Raji (cell line): ENCODE results near the gene NR5A1.

ENCODE experiments used
- POLR2A ChIP-seq: IDR thresholded peaks from 2 replicates; pipeline ENCODE4 v1.6.1; 2011; ENCODE audit warnings: low read depth, low read length, control low read depth; ENCODE audit not compliant: insufficient read depth

NR5A1 gene

GRCh38 chr9:124452841-124453585, 54.2 kb downstream of the NR5A1 start:
- no peak for TF ChIP-seq POLR2A

- no peak for TF ChIP-seq POLR2A
Observed at GRCh38 chr9:124452326-124452725, 54.9 kb downstream of the NR5A1 start.

GRCh38 chr9:124450931-124451661, 56.1 kb downstream of the NR5A1 start:
- no peak for TF ChIP-seq POLR2A

GRCh38 chr9:124450241-124450924, 56.8 kb downstream of the NR5A1 start, which contains the start of gene ADGRD2:
Gene ADGRD2, plus strand, starts transcription at chr9:124450451. Its CDS starts 1,216 bp downstream, at chr9:124451667.
- TF ChIP-seq POLR2A, result no peak

- TF ChIP-seq POLR2A, result no peak
Observed at GRCh38 chr9:124449381-124450151, 57.6 kb downstream of the NR5A1 start.

DNA sequence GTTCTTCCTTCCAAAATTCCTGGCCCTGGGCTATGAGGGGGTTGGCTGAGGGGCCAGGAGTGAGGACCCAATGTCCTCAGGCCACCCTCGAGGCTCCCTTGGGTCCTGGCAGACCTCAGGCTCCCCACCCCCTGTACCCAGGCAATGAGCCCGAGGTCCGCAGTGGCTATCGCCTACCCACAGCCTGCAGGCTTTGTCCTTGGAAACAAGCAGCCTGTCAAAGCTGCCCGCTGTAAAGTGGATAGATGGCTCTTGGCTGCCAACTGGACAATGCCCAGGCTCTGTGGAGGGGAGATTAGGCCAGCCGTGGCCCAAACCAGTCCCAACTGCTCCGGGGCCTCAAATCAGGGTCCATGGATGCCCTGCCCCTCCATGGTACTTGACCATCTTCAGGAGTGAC, 59.2 kb downstream of the NR5A1 start:
- TF ChIP-seq POLR2A, result no peak

DNA sequence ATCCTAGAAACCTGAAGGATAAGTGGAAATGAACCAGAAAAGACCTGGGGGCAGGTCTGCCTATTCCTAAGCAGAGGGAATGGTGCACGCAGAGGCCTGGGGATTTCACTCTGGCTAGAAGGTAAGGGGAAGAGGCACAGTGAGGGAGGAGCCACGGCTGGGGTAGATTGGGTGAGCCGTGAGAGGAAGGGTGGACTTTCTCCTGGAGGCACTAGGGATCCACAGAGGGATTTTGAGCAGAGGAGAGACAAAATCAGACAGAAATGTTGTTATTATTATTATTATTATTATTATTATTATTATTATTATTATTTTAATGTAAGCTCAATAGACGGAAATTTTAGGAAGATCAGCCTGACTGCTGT, 59.9 kb downstream of the NR5A1 start:
- no peak for TF ChIP-seq POLR2A

- no peak for TF ChIP-seq POLR2A
Observed at GRCh38 chr9:124444166-124444565, 63.0 kb downstream of the NR5A1 start.

- TF ChIP-seq POLR2A, result no peak
Observed at GRCh38 chr9:124443625-124444024, 63.6 kb downstream of the NR5A1 start.

DNA sequence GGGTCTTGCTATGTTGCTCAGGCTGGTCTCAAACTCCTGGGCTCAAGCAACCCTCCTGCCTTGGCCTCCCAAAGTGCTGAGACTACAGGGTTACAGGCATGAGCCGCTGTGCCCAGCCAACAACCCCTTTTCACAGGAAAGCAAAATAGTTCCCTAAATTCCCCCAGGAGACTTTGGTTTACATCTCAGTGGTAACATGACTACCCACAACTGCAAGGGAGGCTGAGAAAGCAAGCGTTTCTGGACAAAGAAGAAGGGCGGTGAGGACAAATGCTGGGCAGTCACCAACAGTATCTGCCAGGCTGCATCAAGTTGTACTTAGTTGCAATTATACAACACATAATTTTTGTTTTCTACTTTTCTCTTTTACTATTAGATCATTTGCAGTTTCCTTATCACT, 64.4 kb downstream of the NR5A1 start:
- TF ChIP-seq POLR2A, result no peak

DNA sequence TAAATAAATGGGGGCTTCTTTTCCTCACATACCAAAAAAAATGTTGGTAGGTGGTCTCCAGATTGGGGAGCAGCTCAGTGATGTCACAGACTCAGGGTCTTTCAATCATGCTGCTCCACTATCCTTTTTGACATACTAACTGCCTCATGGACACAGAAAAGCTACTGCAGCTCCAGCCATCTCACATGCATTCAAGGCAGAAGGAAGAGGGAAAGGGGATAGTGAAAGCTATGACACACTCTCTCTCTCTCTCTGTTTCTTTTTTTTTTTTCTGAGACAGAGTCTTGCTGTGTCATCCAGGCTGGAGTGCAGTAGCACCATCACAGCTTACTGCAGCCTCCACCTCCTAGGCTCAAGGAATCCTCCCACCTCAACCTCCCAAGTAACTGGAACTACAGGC, 64.8 kb downstream of the NR5A1 start:
- no peak for TF ChIP-seq POLR2A

GRCh38 chr9:124441291-124441690, 65.9 kb downstream of the NR5A1 start:
- TF ChIP-seq POLR2A, result no peak

GRCh38 chr9:124440786-124441185, 66.4 kb downstream of the NR5A1 start:
- no peak for TF ChIP-seq POLR2A

GRCh38 chr9:124439686-124440243, 67.4 kb downstream of the NR5A1 start:
- TF ChIP-seq POLR2A, result no peak

GRCh38 chr9:124439086-124439485, 68.1 kb downstream of the NR5A1 start:
- TF ChIP-seq POLR2A, result no peak
